Spleen (tissue), 11 donors: Measurements from ENCODE around the gene BEST3. TPM values are rescaled to one million over a fixed set of nuclear protein-coding genes. Genes with fewer than 3 reads are reported as not detected.

Experiments
- DNase-seq: peaks from one replicate; pipeline ENCODE4 v3.0.0-alpha.2; 2020
- H3K27ac ChIP-seq, 8 donors: fragments of 200-600 bp; sonication (generic) in 7 of 8; 1 replicate in 4 of 8; 2 replicates in 4 of 8; pipeline versions ENCODE4 v1.5.0 to v1.8.0; 2016 to 2021; ENCODE audit warnings: inconsistent platforms in 4 of 8, mild to moderate bottlenecking in 4 of 8, moderate library complexity in 1 of 8
- H3K27me3 ChIP-seq, 7 donors: fragments of 200-600 bp; sonication (generic) in 6 of 7; replicated peaks in 1 of 7; 1 replicate in 4 of 7; 2 replicates in 3 of 7; pipeline versions ENCODE4 v1.5.0 to v1.8.0; 2016 to 2021; ENCODE audit warnings: inconsistent platforms in 3 of 7, mild to moderate bottlenecking in 1 of 7
- H3K36me3 ChIP-seq, 6 donors: fragments of 200-600 bp; sonication (generic) in 5 of 6; 1 replicate in 4 of 6; 2 replicates in 2 of 6; pipeline versions ENCODE4 v1.5.0 to v1.8.0; 2016 to 2021; ENCODE audit warnings: inconsistent platforms in 2 of 6
- H3K4me1 ChIP-seq, 6 donors: fragments of 200-600 bp; sonication (generic) in 5 of 6; 1 replicate in 3 of 6; 2 replicates in 3 of 6; pipeline versions ENCODE4 v1.5.0 to v1.8.0; 2016 to 2021; ENCODE audit warnings: inconsistent platforms in 3 of 6
- H3K4me3 ChIP-seq, 8 donors: fragments of 200-600 bp; sonication (generic) in 7 of 8; 1 replicate in 4 of 8; 2 replicates in 4 of 8; pipeline versions ENCODE4 v1.5.0 to v1.8.0; 2016 to 2021; ENCODE audit warnings: inconsistent platforms in 4 of 8, mild to moderate bottlenecking in 4 of 8, moderate library complexity in 2 of 8
- H3K9me3 ChIP-seq, 8 donors: fragments of 200-600 bp; sonication (generic) in 7 of 8; 1 replicate in 4 of 8; 2 replicates in 4 of 8; pipeline versions ENCODE4 v1.5.0 to v1.8.0; 2016 to 2021; ENCODE audit warnings: inconsistent platforms in 4 of 8
- CTCF ChIP-seq, 11 experiments: fragments of 200-600 bp in 7 of 11; fragments of 450-650 bp in 4 of 11; sonication (generic) in 4 of 11; IDR thresholded peaks in 8 of 11; conservative IDR thresholded peaks in 3 of 11; 1 replicate in 7 of 11; 2 replicates in 4 of 11; pipeline versions ENCODE4 v1.4.0 to v1.8.0; 2016 to 2021; ENCODE audit warnings: antibody characterized with exemption in 11 of 11, inconsistent platforms in 4 of 11, mild to moderate bottlenecking in 1 of 11
- POLR2A ChIP-seq, 3 donors: fragments of 450-650 bp; IDR thresholded peaks; one replicate each; pipeline ENCODE4 v1.5.1; 2017; ENCODE audit warnings: antibody characterized with exemption in 3 of 3, mild to moderate bottlenecking in 1 of 3
- POLR2AphosphoS5 ChIP-seq, 3 donors: sonication (generic); formaldehyde crosslinking; IDR thresholded peaks; one replicate each; pipeline ENCODE4 v1.5.1; 2017; ENCODE audit warnings: antibody characterized with exemption in 3 of 3
- WGBS, 5 donors: extraction: QIAGEN DNeasy Blood & Tissue Kit in 3 of 5; methylation state at CpG; one replicate each; pipeline versions ENCODE4 v1.1.5 to v1.1.7; 2013 to 2018; 5-methylcytosine and 5-hydroxymethylcytosine counted together
- intact Hi-C: fragments of 100-400 bp; cut with DNase I; formaldehyde crosslinking; loops from one replicate; pipeline ENCODE4 v1.15.0; 2023; ENCODE audit warnings: low total_unique reads
- polyA plus RNA-seq, 3 donors: library from polyadenylated mRNA; stranded (reverse); fragments of 200-250 nt; gene quantifications; one replicate each; pipeline ENCODE4 v1.2.1, GENCODE V29; 2013
- total RNA-seq, 7 donors: library from RNA; depleted of rRNA in 3 of 7; stranded (reverse); fragments of >200 nt in 3 of 7; fragmentation: NEBNext Ultra II Directional in 4 of 7; extraction: Animal tissue kit (Norgen Biotek cat#: 25700) in 4 of 7; gene quantifications; one replicate each; pipeline versions ENCODE4 v1.1.0 to v1.2.1, GENCODE V29; 2016 to 2021
- donor health status: healthy with polysubstance abuse.
- donor health status: DM: no; HTN: no; CAD: no; lungs with moderate emphysema.
- donor health status: DM: no; HTN: no; CAD: no.
- donor health status: Bipolar disorder and iron deficiency.
- donor health status: healthy.
- donor health status: DM: no; HTN: no; CAD: no.
- donor health status: DM: yes; HTN: yes; CAD: no.

Gene BEST3
- total and polyA plus RNA-seq, 10 donors: 0.14 TPM; not detected in 9

- no peak for TF ChIP-seq POLR2AphosphoS5 (IDR thresholded peaks at IDR 0.05)
- TF ChIP-seq CTCF (IDR thresholded peaks at IDR 0.05 in 8 of 11, conservative IDR thresholded peaks at IDR 0.05 in 3 of 11): no peak
- TF ChIP-seq POLR2A (IDR thresholded peaks at IDR 0.05): no peak
- WGBS, 5 donors: 30 to 73% (median 67%) methylated on average over 1 of the region's 1 CpG
These were observed 20.5 kb upstream of the BEST3 start for GRCh38 chr12:69719336-69720316.

GRCh38 chr12:69714542-69714941 is 15.4 kb upstream of the BEST3 start:
- intact Hi-C loops: no loop called here
- H3K4me3 ChIP-seq: no peak overlapping the region
- TF ChIP-seq CTCF (IDR thresholded peaks at IDR 0.05 in 8 of 11, conservative IDR thresholded peaks at IDR 0.05 in 3 of 11) (no peak), POLR2AphosphoS5 (IDR thresholded peaks at IDR 0.05) (no peak)
- peaks cover 0 to 4% (median 0%) of the 10 kb centered on the region in 7 donors for H3K27me3 ChIP-seq
- H3K27ac ChIP-seq: no peak overlapping the region
- no peaks in the 10 kb centered on the region for H3K9me3 ChIP-seq
- no peaks in the 10 kb centered on the region for H3K4me1 ChIP-seq
- WGBS, 5 donors: 79 to 91% (median 87%) methylated on average over 3 of the region's 3 CpGs
- no peak for DNase-seq
- no peaks in the 10 kb centered on the region for H3K36me3 ChIP-seq

More at GRCh38 chr12:69719336-69720316, 20.5 kb upstream of the BEST3 start:
- no peak for DNase-seq
- Histone ChIP-seq H3K27me3 (peaks cover 0 to 4% (median 0%) of the 10 kb centered on the region in 7 donors), H3K9me3 (no peaks in the 10 kb centered on the region), H3K27ac (no peak overlapping the region), H3K4me1 (no peaks in the 10 kb centered on the region), H3K36me3 (no peaks in the 10 kb centered on the region), H3K4me3 (no peak overlapping the region)
- intact Hi-C loops: no loop called here

- no peaks in the 10 kb centered on the region for H3K36me3 ChIP-seq
- 93 to 100% (median 95%) methylated on average over 2 of the region's 2 CpGs for WGBS, 5 donors
- TF ChIP-seq CTCF (IDR thresholded peaks at IDR 0.05 in 8 of 11, conservative IDR thresholded peaks at IDR 0.05 in 3 of 11): no peak
- no peak for TF ChIP-seq POLR2A (IDR thresholded peaks at IDR 0.05)
These were observed 13.7 kb upstream of the BEST3 start for GRCh38 chr12:69712826-69713225.

GRCh38 chr12:69708649-69709048 is 9.5 kb upstream of the BEST3 start:
- Histone ChIP-seq H3K4me1 (no peaks in the 10 kb centered on the region), H3K9me3 (peaks cover 0 to 5% (median 0%) of the 10 kb centered on the region in 8 donors), H3K4me3 (no peak overlapping the region), H3K27me3 (no peaks in the 10 kb centered on the region), H3K36me3 (no peaks in the 10 kb centered on the region), H3K27ac (no peak overlapping the region)
- DNase-seq: no peak
- intact Hi-C loops: no loop called here
- WGBS, 5 donors: 90 to 97% (median 92%) methylated on average over 3 of the region's 3 CpGs
- TF ChIP-seq CTCF (IDR thresholded peaks at IDR 0.05 in 8 of 11, conservative IDR thresholded peaks at IDR 0.05 in 3 of 11) (no peak), POLR2A (IDR thresholded peaks at IDR 0.05) (no peak), POLR2AphosphoS5 (IDR thresholded peaks at IDR 0.05) (no peak)

More at GRCh38 chr12:69712826-69713225, 13.7 kb upstream of the BEST3 start:
- DNase-seq: no peak
- Histone ChIP-seq H3K9me3 (peaks cover 0 to 5% (median 0%) of the 10 kb centered on the region in 8 donors), H3K4me3 (no peak overlapping the region), H3K4me1 (no peaks in the 10 kb centered on the region), H3K27me3 (peaks cover 0 to 4% (median 0%) of the 10 kb centered on the region in 7 donors), H3K27ac (no peak overlapping the region)
- intact Hi-C loops: no loop called here
